HL-60/S4 treated with phorbol 12-myristate 13-acetate at 8.2 ng/mL for 4 days and 3 days (cell line): ENCODE results near the gene SLC37A4.
"Not testable (repeated sequence)": the region's sequence is repeated elsewhere in the genome, so short reads cannot be mapped to it uniquely, and the experiment has no call there.

Experiments used
- in situ Hi-C: fragments of 300-500 bp; cut with MboI; formaldehyde crosslinking; loops from 2 replicates; pipeline ENCODE4 v1.15.0; 2022; ENCODE audit warnings: low sequenced_read_pairs

Gene SLC37A4

GRCh38 chr11:119030329-119031047 is at the start of gene SLC37A4:
SLC37A4 (minus strand) TSS chr11:119030877.
- in situ Hi-C loops: no loop called here

- in situ Hi-C loops: no loop called here
These were observed 48.2 kb upstream of the SLC37A4 start for GRCh38 chr11:119078675-119079420.

- in situ Hi-C loops: no loop called here
These were observed 47.2 kb upstream of the SLC37A4 start for GRCh38 chr11:119077839-119078238.

- in situ Hi-C loops: no loop called here
These were observed 36.9 kb upstream of the SLC37A4 start, which contains the start of gene VPS11 for GRCh38 chr11:119067371-119068222. VPS11 (plus strand) TSS chr11:119067818; CDS start chr11:119067824, 6 bp downstream.

- in situ Hi-C loops: no loop called here
These were observed 34.7 kb upstream of the SLC37A4 start for GRCh38 chr11:119065369-119065768.

GRCh38 chr11:119062779-119063178 is 32.1 kb upstream of the SLC37A4 start:
- in situ Hi-C loops: no loop called here

GRCh38 chr11:119061256-119061655 is 30.6 kb upstream of the SLC37A4 start:
- in situ Hi-C loops: no loop called here

- in situ Hi-C loops: not testable (repeated sequence)
These were observed 28.5 kb upstream of the SLC37A4 start for GRCh38 chr11:119059128-119059527.

- in situ Hi-C loops: no loop called here
These were observed 26.5 kb upstream of the SLC37A4 start, which contains the start of gene HYOU1 for GRCh38 chr11:119057000-119057769. HYOU1 (minus strand) TSS chr11:119057205; CDS start chr11:119056160, 1,045 bp downstream.

- in situ Hi-C loops: no loop called here
These were observed 25.8 kb upstream of the SLC37A4 start for GRCh38 chr11:119056421-119056999.

GRCh38 chr11:119055901-119056300 is 25.2 kb upstream of the SLC37A4 start:
- in situ Hi-C loops: no loop called here

GRCh38 chr11:119054418-119054817 is 23.7 kb upstream of the SLC37A4 start:
- in situ Hi-C loops: no loop called here

- in situ Hi-C loops: no loop called here
These were observed 21.6 kb upstream of the SLC37A4 start for GRCh38 chr11:119052163-119052814.

- in situ Hi-C loops: no loop called here
These were observed 20.9 kb upstream of the SLC37A4 start for GRCh38 chr11:119051440-119052162.

GRCh38 chr11:119049081-119049480 is 18.4 kb upstream of the SLC37A4 start:
- in situ Hi-C loops: no loop called here

- in situ Hi-C loops: no loop called here
These were observed 18.0 kb upstream of the SLC37A4 start for GRCh38 chr11:119048644-119049043.

- in situ Hi-C loops: no loop called here
These were observed 16.5 kb upstream of the SLC37A4 start for GRCh38 chr11:119047205-119047604.

GRCh38 chr11:119046489-119046888 is 15.8 kb upstream of the SLC37A4 start:
- in situ Hi-C loops: no loop called here

GRCh38 chr11:119044708-119045107 is 14.0 kb upstream of the SLC37A4 start:
- in situ Hi-C loops: no loop called here
